BE2C (cell line): ENCODE data around the gene RNPEPL1.

ENCODE experiments used
- DNase-seq: peaks from one replicate; pipeline ENCODE4 v3.0.0-alpha.2; 2020
- H3K27me3 ChIP-seq: fragments of 250-450 bp; sonication (Bioruptor Pico); 2 replicates; pipeline ENCODE4 v1.5.1; 2020; ENCODE audit warnings: mild to moderate bottlenecking
- H3K36me3 ChIP-seq: fragments of 250-450 bp; sonication (Bioruptor Pico); 2 replicates; pipeline ENCODE4 v1.5.1; 2020; ENCODE audit warnings: mild to moderate bottlenecking
- H3K4me1 ChIP-seq: fragments of 250-450 bp; sonication (Bioruptor Pico); 2 replicates; pipeline ENCODE4 v1.5.1; 2020
- H3K4me3 ChIP-seq: 2 replicates; pipeline ENCODE4 v1.5.1; 2011; ENCODE audit warnings: low read depth, low read length
- H3K9me3 ChIP-seq: fragments of 250-450 bp; sonication (Bioruptor Pico); 2 replicates; pipeline ENCODE4 v1.5.1; 2020
- TF ChIP-seq, protein P1 (sequence below): IDR thresholded peaks from 2 replicates; pipeline ENCODE4 v1.5.1; 2012; ENCODE audit warnings: mild to moderate bottlenecking, low read depth, low read length

The RNPEPL1 gene

DNA sequence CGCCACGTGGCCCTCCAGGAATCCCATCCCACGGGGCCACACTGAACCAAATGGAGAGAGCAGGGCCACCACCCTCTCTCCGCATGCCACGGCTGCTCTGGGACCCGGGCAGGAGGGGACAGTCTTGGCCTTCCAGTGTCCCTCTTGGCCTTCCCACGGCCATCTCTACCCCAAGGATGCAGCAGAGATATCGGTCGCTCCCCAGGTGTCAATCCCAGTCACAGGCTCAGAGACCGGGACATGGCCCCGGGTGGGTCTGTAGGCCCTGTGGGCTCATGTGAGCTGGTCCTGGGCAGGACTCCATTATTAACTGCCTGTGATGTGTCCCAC, 33.5 kb downstream of the RNPEPL1 start:
- DNase-seq: no peak
- no peak overlapping the region for H3K4me3 ChIP-seq
- no peaks in the 10 kb centered on the region for H3K27me3 ChIP-seq
- H3K36me3 ChIP-seq: peaks cover 3% of the 10 kb centered on the region
- TF ChIP-seq, protein P1, sequence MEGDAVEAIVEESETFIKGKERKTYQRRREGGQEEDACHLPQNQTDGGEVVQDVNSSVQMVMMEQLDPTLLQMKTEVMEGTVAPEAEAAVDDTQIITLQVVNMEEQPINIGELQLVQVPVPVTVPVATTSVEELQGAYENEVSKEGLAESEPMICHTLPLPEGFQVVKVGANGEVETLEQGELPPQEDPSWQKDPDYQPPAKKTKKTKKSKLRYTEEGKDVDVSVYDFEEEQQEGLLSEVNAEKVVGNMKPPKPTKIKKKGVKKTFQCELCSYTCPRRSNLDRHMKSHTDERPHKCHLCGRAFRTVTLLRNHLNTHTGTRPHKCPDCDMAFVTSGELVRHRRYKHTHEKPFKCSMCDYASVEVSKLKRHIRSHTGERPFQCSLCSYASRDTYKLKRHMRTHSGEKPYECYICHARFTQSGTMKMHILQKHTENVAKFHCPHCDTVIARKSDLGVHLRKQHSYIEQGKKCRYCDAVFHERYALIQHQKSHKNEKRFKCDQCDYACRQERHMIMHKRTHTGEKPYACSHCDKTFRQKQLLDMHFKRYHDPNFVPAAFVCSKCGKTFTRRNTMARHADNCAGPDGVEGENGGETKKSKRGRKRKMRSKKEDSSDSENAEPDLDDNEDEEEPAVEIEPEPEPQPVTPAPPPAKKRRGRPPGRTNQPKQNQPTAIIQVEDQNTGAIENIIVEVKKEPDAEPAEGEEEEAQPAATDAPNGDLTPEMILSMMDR: no peak
- H3K9me3 ChIP-seq: no peaks in the 10 kb centered on the region
- H3K4me1 ChIP-seq: no peaks in the 10 kb centered on the region

GRCh38 chr2:240602266-240603050, 34.2 kb downstream of the RNPEPL1 start:
- Histone ChIP-seq H3K9me3 (no peaks in the 10 kb centered on the region), H3K4me1 (no peaks in the 10 kb centered on the region), H3K36me3 (peaks cover 3% of the 10 kb centered on the region), H3K4me3 (no peak overlapping the region), H3K27me3 (no peaks in the 10 kb centered on the region)
- TF ChIP-seq, protein P1: no peak
- DNase-seq: no peak

GRCh38 chr2:240603081-240603835, 35.0 kb downstream of the RNPEPL1 start:
- H3K4me1 ChIP-seq: no peaks in the 10 kb centered on the region
- H3K36me3 ChIP-seq: no peaks in the 10 kb centered on the region; the same call in 1 of the 2 replicates
- no peaks in the 10 kb centered on the region for H3K9me3 ChIP-seq
- no peak overlapping the region for H3K4me3 ChIP-seq
- no peak for DNase-seq
- H3K27me3 ChIP-seq: no peaks in the 10 kb centered on the region; the same call in 1 of the 2 replicates
- TF ChIP-seq, protein P1: no peak

- Histone ChIP-seq H3K9me3 (no peaks in the 10 kb centered on the region), H3K4me3 (no peak overlapping the region), H3K4me1 (no peaks in the 10 kb centered on the region), H3K36me3 (no peaks in the 10 kb centered on the region), H3K27me3 (no peaks in the 10 kb centered on the region; the same call in 1 of the 2 replicates)
- DNase-seq: peak; percentile 8
- TF ChIP-seq, protein P1: no peak
Measured at GRCh38 chr2:240603846-240604245, 35.6 kb downstream of the RNPEPL1 start.

DNA sequence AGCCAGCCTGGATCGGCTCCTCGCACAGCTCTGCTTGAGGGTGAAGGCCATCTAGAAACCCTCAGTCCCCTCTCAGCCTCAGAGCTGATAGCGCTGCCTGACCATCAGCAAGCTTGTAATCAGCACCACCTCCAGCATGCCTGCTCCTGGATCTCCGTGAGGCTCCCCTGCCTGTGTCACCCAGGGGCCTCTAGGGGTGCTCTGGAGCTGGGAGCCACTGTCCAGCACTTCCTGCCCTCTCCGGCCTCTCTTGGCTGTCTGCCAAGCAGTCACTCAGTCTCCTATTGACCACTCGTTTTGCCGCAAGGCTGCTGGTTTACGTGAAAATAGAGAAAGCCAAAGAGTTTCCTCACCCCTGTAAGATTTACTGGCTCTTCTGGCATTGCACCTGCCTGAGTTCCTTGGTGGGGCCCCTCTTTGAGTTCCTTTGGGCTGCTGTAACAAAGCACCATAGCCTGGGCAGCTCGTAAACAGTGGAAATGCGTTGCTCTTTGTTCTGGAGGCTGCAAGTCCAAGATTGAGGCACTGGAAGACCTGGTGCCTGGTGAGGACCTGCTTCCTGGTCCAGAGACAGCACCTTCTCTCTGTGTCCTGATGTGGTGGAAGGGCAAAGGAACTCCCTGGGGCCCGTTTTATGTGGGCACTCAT, 36.1 kb downstream of the RNPEPL1 start:
- no peaks in the 10 kb centered on the region for H3K9me3 ChIP-seq
- H3K27me3 ChIP-seq: no peaks in the 10 kb centered on the region; the same call in 1 of the 2 replicates
- DNase-seq: peak; percentile 51
- H3K4me3 ChIP-seq: no peak overlapping the region
- H3K4me1 ChIP-seq: no peaks in the 10 kb centered on the region
- TF ChIP-seq, protein P1: peak; percentile 58
- H3K36me3 ChIP-seq: no peaks in the 10 kb centered on the region
